Measurements from ENCODE around the gene LSR.
"Not testable (repeated sequence)": the region's sequence is repeated elsewhere in the genome, so short reads cannot be mapped to it uniquely, and the experiment has no call there.

The LSR gene

DNA sequence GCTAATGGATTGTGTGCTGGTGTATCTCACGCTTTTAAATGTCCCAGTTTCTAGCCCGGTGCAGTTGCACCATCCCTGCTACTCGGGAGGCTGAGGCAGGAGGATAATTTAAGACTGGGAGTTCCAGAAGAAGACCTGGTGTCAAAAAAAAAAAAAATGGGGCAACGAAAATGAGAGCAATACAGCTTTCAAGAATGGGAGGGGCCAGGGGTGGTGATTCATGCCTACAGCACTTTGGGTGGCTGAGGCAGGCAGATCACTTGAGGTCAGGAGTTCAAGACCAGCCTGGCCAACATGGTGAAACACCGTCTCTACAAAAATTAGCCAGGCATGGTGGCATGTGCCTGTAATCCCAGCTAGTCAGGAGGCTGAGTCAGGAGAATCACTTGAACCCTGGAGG is 37.3 kb downstream of the LSR start:
- DNase-seq (ENCODE audit: low spot score) = not testable (repeated sequence)

- no peak for DNase-seq (ENCODE audit: low spot score)
These were observed 38.9 kb downstream of the LSR start for GRCh38 chr19:35287713-35288112.

GRCh38 chr19:35288331-35288730 is 39.5 kb downstream of the LSR start:
- no peak for DNase-seq (ENCODE audit: low spot score)

- DNase-seq (ENCODE audit: low spot score) = no peak
These were observed 40.1 kb downstream of the LSR start for GRCh38 chr19:35288906-35289305.

DNA sequence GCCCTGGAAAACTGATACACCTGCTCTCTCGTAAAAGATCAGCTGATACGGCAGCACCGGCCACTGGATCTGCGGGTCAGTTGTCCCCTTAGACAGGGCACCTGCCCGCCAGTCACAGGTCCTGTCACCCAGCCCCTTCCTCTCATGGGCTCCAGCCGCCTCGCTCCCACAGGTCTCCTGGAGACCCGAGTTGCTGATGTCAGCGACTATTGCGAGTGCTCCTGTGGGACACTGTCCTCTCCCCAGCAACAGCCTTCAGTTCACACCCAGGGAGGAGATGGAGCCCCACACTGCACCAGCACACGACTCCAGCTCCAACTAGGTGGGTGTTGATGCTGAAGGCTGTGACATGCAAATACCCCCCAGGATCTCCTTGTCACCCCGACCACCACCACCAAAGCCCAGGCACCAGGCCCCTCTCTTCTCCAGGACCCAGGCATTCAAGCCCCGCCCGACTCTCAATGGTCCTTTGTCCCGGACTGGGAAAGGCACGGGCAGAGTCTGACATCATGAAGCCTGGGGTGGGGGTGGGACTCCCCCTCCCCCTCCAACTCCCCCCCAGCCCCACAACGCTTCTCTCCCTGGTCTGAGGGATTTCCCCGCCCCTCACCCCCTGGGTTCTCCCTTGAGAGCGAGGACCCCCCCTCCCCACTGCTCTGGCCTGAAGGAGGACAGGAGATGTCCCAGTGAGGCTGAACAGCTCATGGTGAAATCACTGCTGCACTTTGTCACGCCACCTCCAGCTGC is 41.8 kb downstream of the LSR start:
- DNase-seq (ENCODE audit: low spot score) = no peak

- no peak for DNase-seq (ENCODE audit: low spot score)
These were observed 42.5 kb downstream of the LSR start for GRCh38 chr19:35291259-35291658.

- DNase-seq (ENCODE audit: low spot score) = no peak
These were observed 43.1 kb downstream of the LSR start, which contains the start of gene MAG for GRCh38 chr19:35291916-35292315. MAG (plus strand) TSS chr19:35292161; CDS start chr19:35295409, 3,248 bp downstream.

DNA sequence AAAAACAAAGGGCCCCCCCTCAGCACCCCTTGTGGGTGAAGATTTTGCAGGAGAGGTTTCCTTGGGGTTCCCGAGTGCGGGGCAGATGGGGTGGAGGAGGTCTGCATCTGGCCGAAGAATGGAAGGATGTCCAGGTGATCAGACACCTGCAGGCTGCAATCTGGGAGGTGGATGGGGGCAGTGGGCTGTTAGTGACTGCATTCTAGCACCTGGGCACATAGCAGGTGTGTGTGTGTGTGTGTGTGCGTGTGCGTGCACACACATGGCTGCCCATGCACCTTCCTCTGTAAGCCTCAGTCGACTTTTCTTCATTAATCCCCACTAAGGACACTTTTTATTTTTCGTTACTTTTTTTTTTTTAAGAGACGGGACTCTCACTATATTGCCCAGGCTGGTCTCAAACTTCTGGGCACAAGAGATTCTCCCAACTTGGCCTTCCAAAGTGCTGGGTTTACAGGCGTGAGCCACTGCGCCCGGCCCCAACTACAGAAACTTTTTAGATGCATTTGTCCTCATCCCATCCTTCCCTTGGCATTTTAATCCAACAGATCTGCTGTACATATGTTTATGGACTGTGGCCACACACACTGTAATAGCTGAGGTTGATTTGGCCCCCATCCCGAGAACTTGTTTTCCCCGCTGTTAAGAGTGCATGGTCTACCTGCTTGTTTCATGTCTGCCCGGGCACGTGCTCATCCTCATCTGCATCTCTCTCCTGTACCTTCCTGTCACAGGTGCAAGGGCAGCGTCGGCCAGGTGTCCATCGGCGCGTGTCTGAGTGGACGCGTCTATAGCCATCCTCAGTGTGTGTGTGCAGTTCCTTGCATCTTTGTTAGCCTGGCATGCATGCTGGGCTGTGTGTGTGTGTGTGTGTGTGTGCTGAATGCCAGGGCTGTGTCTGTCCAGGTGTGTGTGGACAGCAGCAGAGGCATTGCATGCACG is 43.9 kb downstream of the LSR start:
- DNase-seq (ENCODE audit: low spot score) = no peak

DNA sequence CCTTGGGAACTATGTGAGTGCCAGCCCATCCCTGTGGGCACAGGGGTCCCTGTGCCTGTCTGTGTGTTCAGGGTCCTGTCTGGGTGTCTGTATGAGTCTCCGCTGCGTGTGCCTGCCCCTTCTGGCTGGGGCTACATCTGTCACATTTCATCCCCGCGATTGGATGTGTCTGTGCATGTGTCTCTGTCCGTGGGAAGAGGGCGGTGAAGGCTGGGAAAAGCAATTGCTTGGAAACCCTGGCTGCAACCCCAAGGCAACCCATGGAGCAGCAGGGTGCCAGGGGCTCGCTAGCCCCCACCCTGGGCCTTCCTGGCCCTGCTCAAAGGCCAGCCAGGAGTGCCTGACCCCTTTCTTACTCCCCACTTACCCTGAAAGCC is 44.5 kb downstream of the LSR start:
- DNase-seq (ENCODE audit: low spot score) = no peak

DNA sequence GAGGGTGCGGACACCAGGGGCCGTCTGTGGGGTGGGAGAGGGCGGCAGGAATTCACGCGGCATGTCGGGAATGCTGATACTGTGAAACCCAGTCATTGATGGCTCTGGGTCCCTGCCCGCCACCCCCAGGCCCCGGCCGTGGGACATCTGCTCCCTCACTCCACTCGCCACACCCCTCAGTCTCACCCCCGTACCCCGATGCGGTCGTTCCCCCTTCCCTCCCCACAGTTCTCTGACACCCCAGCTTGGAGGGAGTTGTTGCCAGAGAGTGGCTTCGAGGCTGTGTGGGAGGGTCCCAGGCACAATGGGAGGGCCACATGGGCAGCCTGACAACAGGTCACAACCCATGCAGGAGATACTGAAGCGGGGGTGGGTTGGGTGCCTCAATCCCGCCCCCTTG is 45.0 kb downstream of the LSR start:
- DNase-seq (ENCODE audit: low spot score) = no peak

- DNase-seq (ENCODE audit: low spot score) = no peak
These were observed 45.5 kb downstream of the LSR start for GRCh38 chr19:35294328-35294727.

GRCh38 chr19:35294859-35295791 is 46.3 kb downstream of the LSR start:
- DNase-seq (ENCODE audit: low spot score) = no peak

- DNase-seq (ENCODE audit: low spot score) = no peak
These were observed 47.1 kb downstream of the LSR start for GRCh38 chr19:35295792-35296462.

- DNase-seq (ENCODE audit: low spot score) = no peak
These were observed 48.1 kb downstream of the LSR start for GRCh38 chr19:35296644-35297514.

GRCh38 chr19:35297515-35297848 is 48.7 kb downstream of the LSR start:
- no peak for DNase-seq (ENCODE audit: low spot score)

- no peak for DNase-seq (ENCODE audit: low spot score)
These were observed 49.1 kb downstream of the LSR start for GRCh38 chr19:35297922-35298321.

DNA sequence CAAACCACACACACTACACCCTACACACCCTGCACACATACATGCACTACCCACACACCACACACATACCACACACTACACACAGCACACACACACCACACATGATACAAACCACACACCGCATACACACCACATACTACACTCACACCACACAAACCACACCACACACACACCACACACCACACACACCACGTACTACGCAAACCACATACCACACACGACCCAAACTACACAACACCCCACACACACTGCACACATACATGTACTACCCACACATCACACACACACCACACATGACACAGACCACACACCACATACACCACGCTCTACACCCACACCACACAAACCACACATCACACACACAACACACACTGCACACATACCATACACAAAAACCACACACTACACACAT is 49.8 kb downstream of the LSR start:
- no peak for DNase-seq (ENCODE audit: low spot score)

DNA sequence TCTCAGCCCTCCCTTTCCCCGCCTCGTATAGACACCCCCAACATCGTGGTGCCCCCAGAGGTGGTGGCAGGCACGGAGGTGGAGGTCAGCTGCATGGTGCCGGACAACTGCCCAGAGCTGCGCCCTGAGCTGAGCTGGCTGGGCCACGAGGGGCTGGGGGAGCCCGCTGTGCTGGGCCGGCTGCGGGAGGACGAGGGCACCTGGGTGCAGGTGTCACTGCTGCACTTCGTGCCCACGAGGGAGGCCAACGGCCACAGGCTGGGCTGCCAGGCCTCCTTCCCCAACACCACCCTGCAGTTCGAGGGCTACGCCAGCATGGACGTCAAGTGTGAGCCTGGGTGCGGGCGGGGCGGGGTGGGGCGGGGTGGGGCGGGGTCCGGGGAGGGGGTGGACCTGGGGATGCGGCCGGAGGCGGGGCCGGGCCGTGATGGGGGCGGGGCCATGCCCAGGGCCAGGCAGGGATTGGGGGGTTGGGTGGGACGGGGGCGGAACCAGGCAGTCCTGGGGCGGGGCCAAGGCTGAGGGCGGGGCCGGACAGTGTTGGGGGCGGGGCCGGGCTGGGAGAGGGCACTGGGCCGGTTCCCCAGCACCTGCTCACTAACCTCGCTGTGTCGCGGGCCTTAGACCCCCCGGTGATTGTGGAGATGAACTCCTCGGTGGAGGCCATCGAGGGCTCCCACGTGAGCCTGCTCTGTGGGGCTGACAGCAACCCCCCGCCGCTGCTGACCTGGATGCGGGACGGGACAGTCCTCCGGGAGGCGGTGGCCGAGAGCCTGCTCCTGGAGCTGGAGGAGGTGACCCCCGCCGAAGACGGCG is 50.9 kb downstream of the LSR start:
- DNase-seq (ENCODE audit: low spot score) = peak; percentile 15

DNA sequence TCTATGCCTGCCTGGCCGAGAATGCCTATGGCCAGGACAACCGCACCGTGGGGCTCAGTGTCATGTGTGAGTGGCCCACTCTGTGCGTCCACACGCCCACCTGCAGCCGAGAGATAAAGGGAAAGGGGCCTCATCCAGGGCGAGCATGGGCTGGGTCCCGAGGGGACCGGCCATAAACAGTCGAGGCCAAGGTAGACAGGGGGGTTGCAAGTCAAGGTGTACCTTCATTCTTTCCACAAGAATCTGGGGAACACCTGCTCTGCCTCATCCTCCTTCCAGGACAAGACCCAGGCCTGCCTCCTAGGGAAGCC is 51.5 kb downstream of the LSR start:
- no peak for DNase-seq (ENCODE audit: low spot score)

GRCh38 chr19:35301961-35302360 is 53.2 kb downstream of the LSR start:
- no peak for DNase-seq (ENCODE audit: low spot score)

All from hematopoietic multipotent progenitor cell treated with erythropoietin and hydrocortisone succinate and interleukin-3 and kit ligand, for 15 days (in vitro differentiated cells).